Measurements from ENCODE around the gene GULP1. TPM values are rescaled to one million over a fixed set of nuclear protein-coding genes. Genes with fewer than 3 reads are reported as not detected.

The GULP1 gene
- total RNA-seq, 1 donor from 2014 or later = 21.9 TPM

- Histone ChIP-seq H3K27me3 (ENCODE audit: control insufficient read depth in 3 of 3, insufficient read depth in 3 of 3, low read length in 3 of 3) (no peaks in the 10 kb centered on the region), H3K27ac (ENCODE audit: low read depth, low read length) (no peak overlapping the region), H3K9me3 (ENCODE audit: control insufficient read depth in 3 of 3, low read length in 3 of 3) (no peaks in the 10 kb centered on the region), H3K9ac (ENCODE audit: low read depth in 1 of 3, low read length in 3 of 3) (no peak overlapping the region), H3K4me3 (ENCODE audit: low read length in 3 of 3) (no peak overlapping the region), H3K4me1 (ENCODE audit: control insufficient read depth in 3 of 3, insufficient read depth in 3 of 3, low read length in 3 of 3) (no peaks in the 10 kb centered on the region), H3K36me3 (ENCODE audit: control insufficient read depth in 3 of 3, insufficient read depth in 3 of 3, low read length in 3 of 3) (no peaks in the 10 kb centered on the region)
These were observed 72.5 kb downstream of the GULP1 start for GRCh38 chr2:188364033-188364630.

GRCh38 chr2:188365058-188365641 is 73.5 kb downstream of the GULP1 start:
- Histone ChIP-seq H3K27ac (ENCODE audit: low read depth, low read length) (no peak overlapping the region), H3K36me3 (ENCODE audit: control insufficient read depth in 3 of 3, insufficient read depth in 3 of 3, low read length in 3 of 3) (no peaks in the 10 kb centered on the region), H3K27me3 (ENCODE audit: control insufficient read depth in 3 of 3, insufficient read depth in 3 of 3, low read length in 3 of 3) (no peaks in the 10 kb centered on the region), H3K9ac (ENCODE audit: low read depth in 1 of 3, low read length in 3 of 3) (no peak overlapping the region), H3K4me3 (ENCODE audit: low read length in 3 of 3) (no peak overlapping the region), H3K4me1 (ENCODE audit: control insufficient read depth in 3 of 3, insufficient read depth in 3 of 3, low read length in 3 of 3) (no peaks in the 10 kb centered on the region), H3K9me3 (ENCODE audit: control insufficient read depth in 3 of 3, low read length in 3 of 3) (no peaks in the 10 kb centered on the region)

- H3K9me3 ChIP-seq (ENCODE audit: control insufficient read depth in 3 of 3, low read length in 3 of 3) = no peaks in the 10 kb centered on the region
- no peak overlapping the region for H3K9ac ChIP-seq (ENCODE audit: low read depth in 1 of 3, low read length in 3 of 3)
- no peaks in the 10 kb centered on the region for H3K27me3 ChIP-seq (ENCODE audit: control insufficient read depth in 3 of 3, insufficient read depth in 3 of 3, low read length in 3 of 3)
- H3K27ac ChIP-seq (ENCODE audit: low read depth, low read length) = no peak overlapping the region
- H3K36me3 ChIP-seq (ENCODE audit: control insufficient read depth in 3 of 3, insufficient read depth in 3 of 3, low read length in 3 of 3) = no peaks in the 10 kb centered on the region
- no peaks in the 10 kb centered on the region for H3K4me1 ChIP-seq (ENCODE audit: control insufficient read depth in 3 of 3, insufficient read depth in 3 of 3, low read length in 3 of 3)
- no peak overlapping the region for H3K4me3 ChIP-seq (ENCODE audit: low read length in 3 of 3)
These were observed 75.5 kb downstream of the GULP1 start for GRCh38 chr2:188367164-188367563.

GRCh38 chr2:188369365-188369764 is 77.7 kb downstream of the GULP1 start:
- no peak overlapping the region for H3K27ac ChIP-seq (ENCODE audit: low read depth, low read length)
- no peak overlapping the region for H3K4me3 ChIP-seq (ENCODE audit: low read length in 3 of 3)
- no peak overlapping the region for H3K9ac ChIP-seq (ENCODE audit: low read depth in 1 of 3, low read length in 3 of 3)
- no peaks in the 10 kb centered on the region for H3K4me1 ChIP-seq (ENCODE audit: control insufficient read depth in 3 of 3, insufficient read depth in 3 of 3, low read length in 3 of 3)
- H3K36me3 ChIP-seq (ENCODE audit: control insufficient read depth in 3 of 3, insufficient read depth in 3 of 3, low read length in 3 of 3) = no peaks in the 10 kb centered on the region
- no peaks in the 10 kb centered on the region for H3K9me3 ChIP-seq (ENCODE audit: control insufficient read depth in 3 of 3, low read length in 3 of 3)
- no peaks in the 10 kb centered on the region for H3K27me3 ChIP-seq (ENCODE audit: control insufficient read depth in 3 of 3, insufficient read depth in 3 of 3, low read length in 3 of 3)

GRCh38 chr2:188378371-188378950 is 86.8 kb downstream of the GULP1 start:
- no peaks in the 10 kb centered on the region for H3K9me3 ChIP-seq (ENCODE audit: control insufficient read depth in 3 of 3, low read length in 3 of 3)
- no peak overlapping the region for H3K27ac ChIP-seq (ENCODE audit: low read depth, low read length)
- no peaks in the 10 kb centered on the region for H3K27me3 ChIP-seq (ENCODE audit: control insufficient read depth in 3 of 3, insufficient read depth in 3 of 3, low read length in 3 of 3)
- H3K4me1 ChIP-seq (ENCODE audit: control insufficient read depth in 3 of 3, insufficient read depth in 3 of 3, low read length in 3 of 3) = peaks cover 3 to 10% (median 4%) of the 10 kb centered on the region in 3 donors
- no peak overlapping the region for H3K9ac ChIP-seq (ENCODE audit: low read depth in 1 of 3, low read length in 3 of 3)
- no peak overlapping the region for H3K4me3 ChIP-seq (ENCODE audit: low read length in 3 of 3)
- H3K36me3 ChIP-seq (ENCODE audit: control insufficient read depth in 3 of 3, insufficient read depth in 3 of 3, low read length in 3 of 3) = no peaks in the 10 kb centered on the region

GRCh38 chr2:188379748-188380147 is 88.1 kb downstream of the GULP1 start:
- Histone ChIP-seq H3K27me3 (ENCODE audit: control insufficient read depth in 3 of 3, insufficient read depth in 3 of 3, low read length in 3 of 3) (no peaks in the 10 kb centered on the region), H3K9ac (ENCODE audit: low read depth in 1 of 3, low read length in 3 of 3) (no peak overlapping the region), H3K4me3 (ENCODE audit: low read length in 3 of 3) (no peak overlapping the region), H3K9me3 (ENCODE audit: control insufficient read depth in 3 of 3, low read length in 3 of 3) (no peaks in the 10 kb centered on the region), H3K36me3 (ENCODE audit: control insufficient read depth in 3 of 3, insufficient read depth in 3 of 3, low read length in 3 of 3) (no peaks in the 10 kb centered on the region), H3K4me1 (ENCODE audit: control insufficient read depth in 3 of 3, insufficient read depth in 3 of 3, low read length in 3 of 3) (peaks cover 3 to 10% (median 4%) of the 10 kb centered on the region in 3 donors), H3K27ac (ENCODE audit: low read depth, low read length) (no peak overlapping the region)

- H3K4me1 ChIP-seq (ENCODE audit: control insufficient read depth in 3 of 3, insufficient read depth in 3 of 3, low read length in 3 of 3) = peaks cover 3 to 10% (median 4%) of the 10 kb centered on the region in 3 donors
- H3K9me3 ChIP-seq (ENCODE audit: control insufficient read depth in 3 of 3, low read length in 3 of 3) = no peaks in the 10 kb centered on the region
- no peaks in the 10 kb centered on the region for H3K36me3 ChIP-seq (ENCODE audit: control insufficient read depth in 3 of 3, insufficient read depth in 3 of 3, low read length in 3 of 3)
- no peaks in the 10 kb centered on the region for H3K27me3 ChIP-seq (ENCODE audit: control insufficient read depth in 3 of 3, insufficient read depth in 3 of 3, low read length in 3 of 3)
- no peak overlapping the region for H3K4me3 ChIP-seq (ENCODE audit: low read length in 3 of 3)
- no peak overlapping the region for H3K27ac ChIP-seq (ENCODE audit: low read depth, low read length)
- no peak overlapping the region for H3K9ac ChIP-seq (ENCODE audit: low read depth in 1 of 3, low read length in 3 of 3)
These were observed 88.6 kb downstream of the GULP1 start for GRCh38 chr2:188380280-188380679.

- Histone ChIP-seq H3K4me3 (ENCODE audit: low read length in 3 of 3) (no peak overlapping the region), H3K27ac (ENCODE audit: low read depth, low read length) (no peak overlapping the region), H3K36me3 (ENCODE audit: control insufficient read depth in 3 of 3, insufficient read depth in 3 of 3, low read length in 3 of 3) (peaks cover 0 to 2% (median 0%) of the 10 kb centered on the region in 3 donors), H3K9ac (ENCODE audit: low read depth in 1 of 3, low read length in 3 of 3) (no peak overlapping the region), H3K27me3 (ENCODE audit: control insufficient read depth in 3 of 3, insufficient read depth in 3 of 3, low read length in 3 of 3) (no peaks in the 10 kb centered on the region), H3K9me3 (ENCODE audit: control insufficient read depth in 3 of 3, low read length in 3 of 3) (no peaks in the 10 kb centered on the region), H3K4me1 (ENCODE audit: control insufficient read depth in 3 of 3, insufficient read depth in 3 of 3, low read length in 3 of 3) (peaks cover 3 to 10% (median 4%) of the 10 kb centered on the region in 3 donors)
These were observed 89.9 kb downstream of the GULP1 start for GRCh38 chr2:188381614-188382013.

- Histone ChIP-seq H3K27ac (ENCODE audit: low read depth, low read length) (peak overlapping the region; percentile 13), H3K9ac (ENCODE audit: low read depth in 1 of 3, low read length in 3 of 3) (no peak overlapping the region)
These were observed 90.4 kb downstream of the GULP1 start for GRCh38 chr2:188382107-188382506.

GRCh38 chr2:188383158-188383557 is 91.5 kb downstream of the GULP1 start:
- peaks cover 3 to 10% (median 4%) of the 10 kb centered on the region in 3 donors for H3K4me1 ChIP-seq (ENCODE audit: control insufficient read depth in 3 of 3, insufficient read depth in 3 of 3, low read length in 3 of 3)
- peak overlapping the region; percentile 8 to 58 (median 15) for H3K4me3 ChIP-seq (ENCODE audit: low read length in 3 of 3)
- H3K36me3 ChIP-seq (ENCODE audit: control insufficient read depth in 3 of 3, insufficient read depth in 3 of 3, low read length in 3 of 3) = peaks cover 0 to 2% (median 0%) of the 10 kb centered on the region in 3 donors
- no peaks in the 10 kb centered on the region for H3K9me3 ChIP-seq (ENCODE audit: control insufficient read depth in 3 of 3, low read length in 3 of 3)
- peak overlapping the region in 1 of 3 donors; percentile 58 for H3K9ac ChIP-seq (ENCODE audit: low read depth in 1 of 3, low read length in 3 of 3)
- H3K27ac ChIP-seq (ENCODE audit: low read depth, low read length) = no peak overlapping the region
- H3K27me3 ChIP-seq (ENCODE audit: control insufficient read depth in 3 of 3, insufficient read depth in 3 of 3, low read length in 3 of 3) = no peaks in the 10 kb centered on the region

More at GRCh38 chr2:188382107-188382506, 90.4 kb downstream of the GULP1 start:
- Histone ChIP-seq H3K4me3 (ENCODE audit: low read length in 3 of 3) (no peak overlapping the region), H3K4me1 (ENCODE audit: control insufficient read depth in 3 of 3, insufficient read depth in 3 of 3, low read length in 3 of 3) (peaks cover 3 to 10% (median 4%) of the 10 kb centered on the region in 3 donors), H3K27me3 (ENCODE audit: control insufficient read depth in 3 of 3, insufficient read depth in 3 of 3, low read length in 3 of 3) (no peaks in the 10 kb centered on the region), H3K36me3 (ENCODE audit: control insufficient read depth in 3 of 3, insufficient read depth in 3 of 3, low read length in 3 of 3) (peaks cover 0 to 2% (median 0%) of the 10 kb centered on the region in 3 donors), H3K9me3 (ENCODE audit: control insufficient read depth in 3 of 3, low read length in 3 of 3) (no peaks in the 10 kb centered on the region)

All from skeletal muscle tissue (tissue), 4 donors.